H1 (cell line): Measurements from ENCODE around the gene TOR4A. TPM values are rescaled to one million over a fixed set of nuclear protein-coding genes. Genes with fewer than 3 reads are reported as not detected.

Source experiments
- CTCF ChIA-PET: fragments of 300-600 bp; sonication (Branson Sonifier 250); formaldehyde crosslinking; loops from one replicate; lab custom pipeline; 2021; ENCODE audit not compliant: partially characterized antibody; lab: Charles Lee
- POLR2A ChIA-PET: fragments of 300-600 bp; sonication (Branson Sonifier 250); formaldehyde crosslinking; loops from one replicate; lab custom pipeline; 2021; ENCODE audit warnings: inconsistent platforms; ENCODE audit not compliant: partially characterized antibody; lab: Charles Lee
- DNase-seq, 2 experiments: peaks; one replicate each; pipeline versions ENCODE4 v3.0.0 to v3.0.0-alpha.2; 2010 to 2022; ENCODE audit warnings: low spot score in 2 of 2, low read depth in 1 of 2, mixed read lengths in 1 of 2
- FAIRE-seq: peaks from 2 replicates; lab custom pipeline; 2011; peaks lifted over from hg19 to GRCh38; lab: Jason Lieb, UNC
- H2AFZ ChIP-seq: 2 replicates; pipeline ENCODE4 v1.8.1; 2012; ENCODE audit warnings: low read length, inconsistent platforms
- H2AK5ac ChIP-seq: 2 replicates; pipeline ENCODE4 v1.6.1; 2013; ENCODE audit warnings: low read depth, low read length
- H2BK120ac ChIP-seq: replicated peaks from 2 replicates; pipeline ENCODE3; 2013; ENCODE audit warnings: low read depth, low read length, inconsistent platforms
- H2BK12ac ChIP-seq: 2 replicates; pipeline ENCODE4 v1.6.1; 2013; ENCODE audit warnings: low read depth, low read length
- H2BK15ac ChIP-seq: 2 replicates; pipeline ENCODE4 v1.6.1; 2013; ENCODE audit warnings: low read length
- H2BK20ac ChIP-seq: 2 replicates; pipeline ENCODE4 v1.6.1; 2013; ENCODE audit warnings: low read length
- H2BK5ac ChIP-seq: 2 replicates; pipeline ENCODE4 v1.6.1; 2013; ENCODE audit warnings: low read depth, low read length
- H3K14ac ChIP-seq: 2 replicates; pipeline ENCODE4 v1.6.1; 2013; ENCODE audit warnings: inconsistent platforms; ENCODE audit not compliant: insufficient read length
- H3K18ac ChIP-seq: 2 replicates; pipeline ENCODE4 v1.6.1; 2013; ENCODE audit warnings: low read length; ENCODE audit errors: extremely low read depth
- H3K23ac ChIP-seq: 2 replicates; pipeline ENCODE4 v1.6.1; 2013; ENCODE audit warnings: inconsistent platforms; ENCODE audit not compliant: insufficient read length
- H3K23me2 ChIP-seq: 2 replicates; pipeline ENCODE4 v1.6.1; 2013; ENCODE audit warnings: low read depth, low read length
- H3K27ac ChIP-seq: 2 replicates; pipeline ENCODE4 v1.6.1; 2011; ENCODE audit warnings: low read depth, low read length, inconsistent platforms
- H3K27me3 ChIP-seq, 4 experiments: replicated peaks in 1 of 4; 1 replicate in 1 of 4; 2 replicates in 3 of 4; pipeline versions ENCODE4 v1.6.1 to v1.8.1; 2011 to 2013; ENCODE audit warnings: low read length in 3 of 4, mild to moderate bottlenecking in 3 of 4, inconsistent platforms in 2 of 4, mixed read lengths in 2 of 4, moderate library complexity in 1 of 4; ENCODE audit not compliant: control insufficient read depth in 3 of 4, insufficient read depth in 3 of 4; ENCODE audit errors: extremely low read depth in 1 of 4
- H3K36me3 ChIP-seq, 4 experiments: 2 replicates each; pipeline versions ENCODE4 v1.6.1 to v1.8.1; 2011 to 2013; ENCODE audit warnings: mild to moderate bottlenecking in 4 of 4, low read length in 3 of 4, moderate library complexity in 2 of 4, control low read depth in 1 of 4, inconsistent platforms in 1 of 4; ENCODE audit not compliant: insufficient read depth in 4 of 4, control insufficient read depth in 2 of 4
- H3K4ac ChIP-seq: replicated peaks from 2 replicates; pipeline ENCODE3; 2013; ENCODE audit warnings: low read length, low read depth, mixed read lengths, inconsistent platforms; ENCODE audit not compliant: insufficient read length
- H3K4me1 ChIP-seq, 4 experiments: replicated peaks in 1 of 4; 1 replicate in 1 of 4; 2 replicates in 3 of 4; pipeline versions ENCODE4 v1.6.1 to v1.8.1; 2011 to 2013; ENCODE audit warnings: low read length in 3 of 4, inconsistent platforms in 2 of 4, mixed read lengths in 1 of 4; ENCODE audit not compliant: insufficient read depth in 4 of 4, control insufficient read depth in 3 of 4
- H3K4me2 ChIP-seq, 2 experiments: 2 replicates each; pipeline versions ENCODE4 v1.6.1 to v1.8.1; 2011 to 2013; ENCODE audit warnings: low read depth in 2 of 2, low read length in 2 of 2, control low read depth in 1 of 2, inconsistent platforms in 1 of 2, mild to moderate bottlenecking in 1 of 2; ENCODE audit not compliant: insufficient read depth in 1 of 2
- H3K4me3 ChIP-seq, 4 experiments: fragments of 200-600, 300-600 bp in 1 of 4; sonication (generic), shearing (Covaris generic), sonication (Bioruptor Twin) in 1 of 4; 2 replicates each; pipeline versions ENCODE4 v1.5.1 to v1.8.1; 2011 to 2016; ENCODE audit warnings: low read length in 4 of 4, low read depth in 3 of 4, control low read depth in 2 of 4, inconsistent platforms in 2 of 4, mild to moderate bottlenecking in 2 of 4, mixed read lengths in 1 of 4, moderate library complexity in 1 of 4; ENCODE audit not compliant: insufficient read depth in 2 of 4; ENCODE audit errors: extremely low read depth in 1 of 4
- H3K56ac ChIP-seq: replicated peaks from 2 replicates; pipeline ENCODE3; 2013; ENCODE audit warnings: low read depth, mild to moderate bottlenecking, mixed read lengths, low read length, inconsistent platforms; ENCODE audit not compliant: insufficient read length
- H3K79me1 ChIP-seq: 2 replicates; pipeline ENCODE4 v1.6.1; 2013; ENCODE audit warnings: low read depth, low read length, control low read depth
- H3K79me2 ChIP-seq, 2 experiments: 2 replicates each; pipeline versions ENCODE4 v1.6.1 to v1.8.1; 2012 to 2013; ENCODE audit warnings: low read length in 2 of 2, mild to moderate bottlenecking in 2 of 2, inconsistent platforms in 1 of 2; ENCODE audit not compliant: insufficient read depth in 2 of 2, control insufficient read depth in 1 of 2
- H3K9ac ChIP-seq, 4 experiments: replicated peaks in 1 of 4; 1 replicate in 1 of 4; 2 replicates in 3 of 4; pipeline versions ENCODE4 v1.6.1 to v1.8.1; 2011 to 2013; ENCODE audit warnings: low read depth in 3 of 4, low read length in 3 of 4, control low read depth in 2 of 4, mild to moderate bottlenecking in 2 of 4, moderate library complexity in 2 of 4, inconsistent platforms in 1 of 4; ENCODE audit errors: extremely low read depth in 1 of 4
- H3K9me3 ChIP-seq, 2 experiments: 2 replicates each; pipeline versions ENCODE4 v1.6.1 to v1.8.1; 2012 to 2013; ENCODE audit warnings: mild to moderate bottlenecking in 2 of 2, moderate library complexity in 2 of 2, control low read depth in 1 of 2, inconsistent platforms in 1 of 2, low read depth in 1 of 2, low read length in 1 of 2, mixed read lengths in 1 of 2; ENCODE audit not compliant: insufficient read depth in 2 of 2
- H4K20me1 ChIP-seq, 2 experiments: replicated peaks in 1 of 2; 2 replicates each; pipeline versions ENCODE3 to v1.8.1; 2011 to 2013; ENCODE audit warnings: inconsistent platforms in 2 of 2, low read length in 2 of 2, mild to moderate bottlenecking in 1 of 2; ENCODE audit not compliant: insufficient read depth in 2 of 2, control insufficient read depth in 1 of 2
- H4K5ac ChIP-seq: 2 replicates; pipeline ENCODE4 v1.6.1; 2013; ENCODE audit warnings: low read length, low read depth, mixed read lengths, inconsistent platforms; ENCODE audit not compliant: insufficient read length
- H4K8ac ChIP-seq: 2 replicates; pipeline ENCODE4 v1.8.0; 2013; ENCODE audit warnings: mild to moderate bottlenecking, moderate library complexity, low read length, inconsistent platforms; ENCODE audit not compliant: insufficient read depth; ENCODE audit errors: extremely low read depth
- H4K91ac ChIP-seq: replicated peaks from 2 replicates; pipeline ENCODE3; 2013; ENCODE audit warnings: low read length, mixed read lengths, inconsistent platforms; ENCODE audit not compliant: insufficient read length
- CEBPB ChIP-seq: IDR thresholded peaks from 2 replicates; pipeline ENCODE4 v1.6.1; 2012; ENCODE audit warnings: low read depth, low read length
- MAFK ChIP-seq: IDR thresholded peaks from 2 replicates; pipeline ENCODE4 v1.6.1; 2012; ENCODE audit warnings: low read depth, mild to moderate bottlenecking, improper control_type of control experiment, low read length
- RAD21 ChIP-seq, 2 experiments: IDR thresholded peaks in 1 of 2; conservative IDR thresholded peaks in 1 of 2; 2 replicates each; pipeline ENCODE4 v1.6.1; 2011; ENCODE audit warnings: low read depth in 2 of 2, low read length in 2 of 2, improper control_type of control experiment in 1 of 2, inconsistent platforms in 1 of 2, mild to moderate bottlenecking in 1 of 2, moderate library complexity in 1 of 2
- SIN3A ChIP-seq, 2 experiments: IDR thresholded peaks in 1 of 2; conservative IDR thresholded peaks in 1 of 2; 2 replicates each; pipeline ENCODE4 v1.6.1; 2011 to 2012; ENCODE audit warnings: low read length in 2 of 2, improper control_type of control experiment in 1 of 2, low read depth in 1 of 2, mild to moderate bottlenecking in 1 of 2
- WGBS, 2 experiments: shearing (Covaris generic) in 1 of 2; methylation state at CpG; one replicate each; pipeline versions ENCODE4 v1.1.6 to v1.1.7; 2013 to 2015; ENCODE audit warnings: low lambda C conversion rate in 2 of 2, mixed read lengths in 2 of 2, inconsistent platforms in 1 of 2, low coverage in 1 of 2, missing lambda C conversion rate in 1 of 2; ENCODE audit not compliant: insufficient replicate concordance in 2 of 2, insufficient coverage in 1 of 2, insufficient read length in 1 of 2; ENCODE audit errors: extremely low coverage in 1 of 2, missing lambda C conversion rate in 1 of 2; 5-methylcytosine and 5-hydroxymethylcytosine counted together
- polyA plus RNA-seq, 7 experiments: library from polyadenylated mRNA; depleted of rRNA in 3 of 7; stranded (reverse) in 5 of 7; unstranded in 2 of 7; fragments of >200 nt in 5 of 7; fragments of 200-250 nt in 2 of 7; gene quantifications; 1 replicate in 5 of 7; 2 replicates in 1 of 7; 4 replicates in 1 of 7; pipeline versions ENCODE4 v1.2.1 to v1.2.3, GENCODE V29; 2011 to 2013; ENCODE audit warnings: missing spikeins in 2 of 7, mixed read lengths in 2 of 7
- total RNA-seq: library from RNA; stranded (reverse); fragmentation: NEBNext Ultra II Directional; extraction: Animal tissue kit (Norgen Biotek cat#: 25700); gene quantifications from 2 replicates; pipeline ENCODE4 v1.2.1, GENCODE V29; 2021

The TOR4A gene
- total and polyA plus RNA-seq, 2 of the 8 experiments (the other 6 are each of a cell fraction or from before 2014, with no cell fraction given), result 8.4 to 9.3 TPM

GRCh38 chr9:137309368-137310188, 32.1 kb downstream of the TOR4A start:
- no peak overlapping the region for H3K9ac ChIP-seq
- H2BK120ac ChIP-seq, result no peak overlapping the region
- H3K23me2 ChIP-seq, result no peaks in the 10 kb centered on the region
- no peak for FAIRE-seq
- H2BK5ac ChIP-seq, result no peak overlapping the region
- H4K8ac ChIP-seq, result no peak overlapping the region
- no peak overlapping the region for H4K5ac ChIP-seq
- H4K20me1 ChIP-seq, result no peaks in the 10 kb centered on the region
- peaks cover 0 to 36% (median 27%) of the 10 kb centered on the region in 4 experiments; a peak in 6 of 7 replicates for H3K4me1 ChIP-seq
- DNase-seq, result no peak
- H3K9me3 ChIP-seq, result no peaks in the 10 kb centered on the region
- H3K14ac ChIP-seq, result no peak overlapping the region
- 0 out of 7 replicates have a peak, but pooled peaks cover 0 to 2% (median 0%) of the 10 kb centered on the region in 4 experiments for H3K27me3 ChIP-seq
- no peaks in the 10 kb centered on the region for H3K36me3 ChIP-seq
- H3K79me1 ChIP-seq, result no peaks in the 10 kb centered on the region
- no peak overlapping the region for H2BK15ac ChIP-seq
- H3K4me3 ChIP-seq, result no peak overlapping the region
- no peak overlapping the region for H3K4ac ChIP-seq
- no peak overlapping the region for H4K91ac ChIP-seq
- no peaks in the 10 kb centered on the region for H3K79me2 ChIP-seq
- H3K18ac ChIP-seq, result no peak overlapping the region
- H3K4me2 ChIP-seq, result no peak overlapping the region
- no peak overlapping the region for H3K56ac ChIP-seq
- H2AK5ac ChIP-seq, result no peak overlapping the region
- WGBS, 2 experiments, result 88% methylated on average over 15 of the region's 15 CpGs; no CpG with 5 or more reads in 1 of the 2 experiments
- H3K27ac ChIP-seq, result no peak overlapping the region
- CTCF ChIA-PET, result interaction anchor here (0.6 to 1.1 kb wide), 4 partner anchors 10 to 212 kb away, joined by 3 to 5 read pairs (median 3); no protein-coding TSS in a partner anchor
- H3K23ac ChIP-seq, result no peak overlapping the region
- H2BK12ac ChIP-seq, result 0 out of 2 replicates have a peak overlapping the region, but pooled peaks have one; percentile 17
- POLR2A ChIA-PET, result interaction anchor here (11.9 kb wide), 1 partner anchor 9 kb away, joined by 129 read pairs; the partner anchor contains the start of gene NRARP
- H2BK20ac ChIP-seq, result no peak overlapping the region
- no peak overlapping the region for H2AFZ ChIP-seq
- TF ChIP-seq SIN3A (conservative IDR thresholded peaks at IDR 0.05 in 1 of 2, IDR thresholded peaks at IDR 0.05 in 1 of 2; ENCODE audit: low read depth in 1 of 2, low read length in 2 of 2) (no peak), RAD21 (IDR thresholded peaks at IDR 0.05 in 1 of 2, conservative IDR thresholded peaks at IDR 0.05 in 1 of 2; ENCODE audit: low read depth in 2 of 2, low read length in 2 of 2) (no peak), CEBPB (no peak), MAFK (no peak)
